Right ventricle myocardium inferior (tissue), 1 donor: ENCODE results near the gene CYP1A1. TPM values are rescaled to one million over a fixed set of nuclear protein-coding genes. Genes with fewer than 3 reads are reported as not detected.
A peak's percentile ranks its signal among the peaks of the same experiment; 100 is the strongest.
"Not testable (repeated sequence)": the region's sequence is repeated elsewhere in the genome, so short reads cannot be mapped to it uniquely, and the experiment has no call there.

Experiments used
- ATAC-seq: fragments of 200-7000 bp; cut with Tn5 transposase; one replicate; pipeline ENCODE4 v1.9.1; 2020; ENCODE audit warnings: mild to moderate bottlenecking, moderate library complexity
- DNase-seq: peaks from one replicate; pipeline ENCODE4 v3.0.0; 2021; ENCODE audit errors: missing footprints
- intact Hi-C: fragments of 100-400 bp; cut with DNase I; formaldehyde crosslinking; loops from one replicate; pipeline ENCODE4 v1.11.0; 2022
- total RNA-seq: library from RNA; stranded (reverse); fragmentation: NEBNext Ultra II Directional; extraction: Animal tissue kit (Norgen Biotek cat#: 25700); gene quantifications from one replicate; pipeline ENCODE4 v1.2.1, GENCODE V29; 2021
- donor health status: DM: no; HTN: yes; CAD: no; lungs with severe emphysema.

The CYP1A1 gene
- total RNA-seq, 1 donor from 2014 or later = 0.32 TPM

DNA sequence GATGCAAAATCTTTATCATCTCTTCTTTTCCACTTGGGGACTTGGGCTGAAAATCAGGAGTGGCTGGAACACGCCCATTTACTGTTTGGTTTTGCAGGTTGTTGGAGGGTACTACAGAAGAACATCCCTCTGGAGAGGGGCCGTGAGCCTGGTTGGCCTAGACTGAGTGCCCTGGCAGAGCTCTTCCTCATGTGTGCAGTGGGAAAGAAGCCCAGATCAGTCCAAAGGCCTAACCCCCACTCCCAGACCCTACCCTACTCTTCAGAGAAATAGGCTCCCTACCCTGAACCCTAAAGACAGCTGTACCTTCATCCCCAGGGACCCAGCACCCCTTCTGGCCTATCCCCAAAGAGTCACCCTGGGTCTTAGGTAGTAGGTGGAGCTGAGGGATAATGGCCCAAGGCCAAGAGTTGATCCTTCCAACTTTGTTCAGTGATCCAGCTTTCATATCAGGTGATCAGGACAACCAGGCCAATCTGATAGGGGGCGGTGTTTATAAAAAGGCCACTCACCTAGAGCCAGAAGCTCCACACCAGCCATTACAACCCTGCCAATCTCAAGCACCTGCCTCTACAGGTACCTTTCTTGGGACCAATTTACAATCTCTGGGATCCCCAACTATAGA, 23.1 kb upstream of the CYP1A1 start, which contains the start of gene CYP1A2:
Gene CYP1A2 (plus strand): TSS at position 524 of the 625 bp plus-strand sequence. CDS start 894 bp downstream, outside the sequence.
- DNase-seq (no peak), ATAC-seq (no peak)
- intact Hi-C loops = no loop called here

DNA sequence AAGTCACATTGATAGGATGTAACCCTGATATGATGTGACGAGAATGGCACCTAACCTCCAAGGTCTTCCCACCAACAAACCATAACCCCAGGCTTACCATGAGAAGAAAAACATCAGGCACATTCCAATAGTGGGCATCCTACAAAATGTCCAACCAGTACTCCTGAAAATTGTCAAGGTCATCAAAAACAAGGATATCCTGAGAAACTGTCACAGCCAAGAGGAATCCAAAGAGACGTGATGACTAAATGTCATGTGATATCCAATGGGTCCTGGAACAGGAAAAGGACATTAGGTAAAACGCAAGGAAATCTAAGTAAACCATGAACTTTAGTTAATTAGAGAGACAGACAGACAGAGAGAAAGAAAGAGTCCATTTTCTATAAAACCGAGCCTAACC, 21.1 kb upstream of the CYP1A1 start:
- no peak for ATAC-seq
- intact Hi-C loops = no loop called here
- no peak for DNase-seq

DNA sequence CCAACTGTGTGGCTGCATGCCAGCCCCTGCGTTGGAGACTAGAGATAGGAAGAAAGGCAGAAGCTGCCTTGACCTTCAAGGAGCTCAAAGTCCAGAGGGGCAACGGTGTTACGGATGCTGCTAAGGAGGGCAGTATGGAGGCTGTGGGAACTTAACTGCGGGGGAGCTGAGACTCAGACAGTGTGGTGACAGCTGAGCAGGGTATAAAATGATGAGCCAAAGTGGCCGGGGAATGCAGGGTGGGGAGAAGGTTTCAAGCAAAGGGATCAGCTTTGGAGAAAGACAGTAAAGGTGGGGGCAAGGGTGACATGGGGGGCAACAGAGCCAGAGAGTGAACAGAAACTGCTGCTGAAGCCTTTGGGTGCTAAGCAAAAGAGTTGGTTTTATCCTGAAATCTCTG, 17.1 kb upstream of the CYP1A1 start:
- intact Hi-C loops = no loop called here
- ATAC-seq = no peak
- DNase-seq = no peak

DNA sequence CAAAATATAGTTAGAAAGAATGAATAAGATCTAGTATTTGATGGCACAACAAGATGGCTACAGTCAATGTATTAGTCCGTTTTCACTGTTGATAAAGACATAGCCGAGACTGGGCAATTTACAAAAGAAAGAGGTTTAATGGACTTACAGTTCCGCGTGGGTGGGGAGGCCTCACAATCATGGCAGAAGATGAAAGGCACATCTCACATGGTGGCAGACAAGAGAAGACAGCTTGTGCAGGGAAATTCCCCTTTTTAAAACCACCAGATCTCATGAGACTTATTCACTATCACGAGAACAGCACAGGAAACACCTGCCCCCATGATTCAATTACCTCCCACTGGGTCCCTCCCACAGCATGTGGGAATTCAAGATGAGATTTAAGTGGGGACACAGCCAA, 12.9 kb upstream of the CYP1A1 start:
- DNase-seq, ATAC-seq, intact Hi-C loops: not testable (repeated sequence)

DNA sequence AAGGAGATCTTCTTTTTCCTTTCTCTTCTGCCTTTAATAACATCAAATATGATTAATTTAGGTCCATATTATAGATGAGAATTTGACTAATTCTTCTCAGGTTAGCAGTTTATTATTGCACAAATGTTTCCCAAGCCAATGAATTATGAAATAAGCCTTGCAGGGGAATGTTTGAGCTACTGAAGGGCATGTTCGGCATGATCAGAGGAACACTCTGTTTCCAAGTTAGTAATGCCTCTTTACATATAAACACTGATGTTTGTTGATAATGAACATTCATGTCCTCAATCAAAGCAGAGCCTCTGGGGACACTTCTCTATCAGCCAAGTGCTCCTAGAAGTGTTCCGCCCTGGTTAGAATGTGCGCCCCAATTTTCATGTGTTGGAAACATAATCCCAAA, 10.0 kb upstream of the CYP1A1 start:
- DNase-seq (no peak), ATAC-seq (no peak)
- intact Hi-C loops = no loop called here

DNA sequence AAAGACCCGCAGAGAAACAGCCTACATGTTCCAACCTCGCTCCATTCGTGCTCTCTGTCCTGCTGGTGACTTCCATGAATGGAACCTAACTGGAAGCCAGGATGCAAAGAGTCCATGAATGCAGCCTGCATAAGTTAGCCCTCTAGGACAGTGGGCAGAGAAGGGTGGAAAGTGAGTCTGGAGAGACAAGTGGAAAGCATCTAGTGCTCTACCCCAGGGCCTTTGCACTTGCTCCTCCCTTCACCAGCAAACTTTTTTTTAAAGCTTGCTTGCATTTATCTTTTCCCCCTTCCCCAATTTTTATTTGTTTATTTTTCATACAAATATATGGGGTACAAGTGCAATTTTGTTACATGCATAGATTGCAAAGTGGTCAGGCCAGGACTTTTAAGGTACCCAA, 7.9 kb upstream of the CYP1A1 start:
- intact Hi-C loops = no loop called here
- ATAC-seq (no peak), DNase-seq (no peak)

DNA sequence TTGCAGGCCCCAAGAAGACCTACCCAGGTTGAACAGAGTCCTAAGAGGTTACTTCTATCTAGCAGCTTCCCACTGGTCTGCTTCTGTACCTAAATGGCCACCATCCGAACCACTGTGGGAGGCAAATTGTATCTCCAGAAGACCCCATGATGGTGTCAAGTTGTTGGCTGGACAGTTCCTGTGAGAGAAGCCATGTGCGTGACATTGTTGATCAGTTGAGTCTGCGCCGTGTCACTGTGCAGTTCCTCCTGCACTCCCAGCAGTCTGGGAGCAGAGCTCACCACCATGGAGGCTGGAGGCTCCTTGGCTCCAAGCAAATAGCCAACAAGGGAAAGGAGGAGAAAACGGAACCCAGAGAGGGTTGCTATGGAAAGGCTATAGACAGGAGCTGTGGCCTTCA, 7.5 kb upstream of the CYP1A1 start:
- ATAC-seq (no peak), DNase-seq (no peak)
- intact Hi-C loops = no loop called here

DNA sequence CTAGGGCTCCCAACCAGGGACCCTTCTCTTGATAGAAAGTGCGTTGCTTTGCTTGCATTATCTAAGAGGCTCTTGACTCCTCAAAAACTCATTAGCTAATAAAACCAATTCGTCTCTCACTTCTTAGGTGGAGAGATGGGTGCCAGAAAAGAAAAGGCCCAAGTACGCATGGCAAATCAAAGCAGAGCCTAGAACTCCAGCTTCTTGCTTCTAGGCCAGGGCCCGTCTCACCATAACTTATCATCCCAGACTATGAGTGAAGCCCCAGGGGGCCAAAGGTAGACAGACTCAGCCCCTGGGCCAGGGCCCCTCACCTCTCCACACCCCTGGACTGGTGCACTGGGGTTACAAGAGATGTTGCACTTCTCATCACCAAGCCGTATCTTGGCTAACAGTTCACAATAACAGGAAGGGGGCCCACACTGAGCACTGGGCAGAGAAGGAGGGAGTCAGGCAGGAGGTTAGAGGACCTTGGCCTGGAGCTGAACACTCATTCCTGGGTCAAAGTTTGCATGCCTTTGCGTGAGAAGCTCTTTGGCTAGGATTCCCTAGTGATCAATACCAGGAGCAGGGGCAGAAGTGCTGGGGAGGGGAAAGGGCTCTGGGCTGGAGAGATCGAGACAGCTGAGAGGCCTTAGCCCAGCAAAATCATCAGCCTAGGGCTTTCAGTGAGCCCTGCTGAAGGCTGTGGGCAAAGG, 5.4 kb upstream of the CYP1A1 start:
- ATAC-seq (no peak), DNase-seq (no peak)
- intact Hi-C loops = no loop called here

DNA sequence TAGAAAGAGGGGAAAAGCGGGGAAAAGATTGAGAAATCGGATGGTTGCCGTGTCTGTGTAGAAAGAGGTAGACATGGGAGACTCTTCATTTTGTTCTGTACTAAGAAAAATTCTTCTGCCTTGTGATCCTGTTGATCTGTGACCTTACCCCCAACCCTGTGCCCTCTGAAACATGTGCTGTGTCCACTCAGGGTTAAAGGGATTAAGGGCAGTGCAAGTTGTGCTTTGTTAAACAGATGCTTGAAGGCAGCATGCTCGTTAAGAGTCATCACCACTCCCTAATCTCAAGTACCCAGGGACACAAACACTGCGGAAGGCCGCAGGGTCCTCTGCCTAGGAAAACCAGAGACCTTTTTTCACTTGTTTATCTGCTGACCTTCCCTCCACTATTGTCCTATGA, 4.0 kb upstream of the CYP1A1 start:
- not testable (repeated sequence) for ATAC-seq, DNase-seq
- intact Hi-C loops = loop anchor here (10.0 kb wide), 1 partner anchor 75 kb away; no protein-coding TSS in a partner anchor

DNA sequence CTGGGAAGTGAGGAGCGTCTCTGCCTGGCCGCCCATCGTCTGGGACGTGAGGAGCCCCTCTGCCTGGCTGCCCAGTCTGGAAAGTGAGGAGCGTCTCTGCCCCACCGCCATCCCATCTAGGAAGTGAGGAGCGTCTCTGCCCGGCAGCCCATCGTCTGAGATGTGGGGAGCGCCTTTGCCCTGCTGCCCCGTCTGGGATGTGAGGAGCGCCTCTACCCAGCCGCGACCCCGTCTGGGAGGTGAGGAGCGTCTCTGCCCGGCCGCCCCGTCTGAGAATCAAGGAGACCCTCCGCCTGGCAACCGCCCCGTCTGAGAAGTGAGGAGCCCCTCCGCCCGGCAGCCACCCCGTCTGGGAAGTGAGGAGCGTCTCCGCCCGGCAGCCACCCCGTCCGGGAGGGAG, 3.4 kb upstream of the CYP1A1 start:
- ATAC-seq, DNase-seq: not testable (repeated sequence)
- intact Hi-C loops = loop anchor here (10.0 kb wide), 1 partner anchor 74 kb away; no protein-coding TSS in a partner anchor

DNA sequence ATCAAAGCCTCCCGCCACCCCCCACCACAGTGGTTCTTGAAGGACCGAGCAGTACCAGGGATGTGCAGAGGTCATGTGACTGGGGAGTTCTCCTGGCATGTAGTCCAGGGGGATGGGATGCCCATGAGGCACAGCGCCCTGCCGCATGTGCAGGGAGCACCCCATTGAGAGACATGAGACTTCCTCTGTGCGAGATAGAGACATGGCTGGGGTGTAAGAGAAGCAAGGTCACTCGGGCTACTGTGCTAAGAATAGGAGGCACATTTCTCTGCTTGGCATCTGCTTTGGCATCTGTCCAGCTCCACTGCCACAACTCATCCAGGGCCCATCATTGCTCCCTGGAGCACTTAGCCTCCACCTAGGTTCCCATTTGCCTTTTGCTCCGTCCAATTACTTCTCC, 2.4 kb upstream of the CYP1A1 start:
- intact Hi-C loops = loop anchor here (10.0 kb wide), 1 partner anchor 73 kb away; no protein-coding TSS in a partner anchor
- no peak for DNase-seq
- peak; percentile 66 for ATAC-seq

DNA sequence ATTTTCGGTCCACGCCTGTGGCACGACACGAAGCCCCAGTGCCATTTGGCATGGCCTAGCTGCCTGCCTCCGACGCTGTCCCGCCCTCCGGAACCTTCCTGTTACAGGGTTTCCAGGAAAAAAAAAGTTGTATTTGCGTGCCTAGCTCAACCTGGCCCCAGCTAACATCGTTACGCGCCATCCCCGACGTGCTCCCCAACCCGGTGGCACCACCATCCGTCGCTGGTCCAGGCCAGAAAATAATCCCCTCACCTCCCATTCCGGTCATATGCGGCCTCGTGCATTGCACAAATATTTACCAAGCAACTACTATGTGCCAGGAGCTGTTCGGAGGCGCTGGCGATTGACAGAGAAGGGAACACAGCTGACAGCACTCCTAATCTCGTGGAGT, 1.4 kb upstream of the CYP1A1 start:
- intact Hi-C loops = loop anchor here (10.0 kb wide), 1 partner anchor 72 kb away; no protein-coding TSS in a partner anchor
- DNase-seq (no peak), ATAC-seq (no peak)

DNA sequence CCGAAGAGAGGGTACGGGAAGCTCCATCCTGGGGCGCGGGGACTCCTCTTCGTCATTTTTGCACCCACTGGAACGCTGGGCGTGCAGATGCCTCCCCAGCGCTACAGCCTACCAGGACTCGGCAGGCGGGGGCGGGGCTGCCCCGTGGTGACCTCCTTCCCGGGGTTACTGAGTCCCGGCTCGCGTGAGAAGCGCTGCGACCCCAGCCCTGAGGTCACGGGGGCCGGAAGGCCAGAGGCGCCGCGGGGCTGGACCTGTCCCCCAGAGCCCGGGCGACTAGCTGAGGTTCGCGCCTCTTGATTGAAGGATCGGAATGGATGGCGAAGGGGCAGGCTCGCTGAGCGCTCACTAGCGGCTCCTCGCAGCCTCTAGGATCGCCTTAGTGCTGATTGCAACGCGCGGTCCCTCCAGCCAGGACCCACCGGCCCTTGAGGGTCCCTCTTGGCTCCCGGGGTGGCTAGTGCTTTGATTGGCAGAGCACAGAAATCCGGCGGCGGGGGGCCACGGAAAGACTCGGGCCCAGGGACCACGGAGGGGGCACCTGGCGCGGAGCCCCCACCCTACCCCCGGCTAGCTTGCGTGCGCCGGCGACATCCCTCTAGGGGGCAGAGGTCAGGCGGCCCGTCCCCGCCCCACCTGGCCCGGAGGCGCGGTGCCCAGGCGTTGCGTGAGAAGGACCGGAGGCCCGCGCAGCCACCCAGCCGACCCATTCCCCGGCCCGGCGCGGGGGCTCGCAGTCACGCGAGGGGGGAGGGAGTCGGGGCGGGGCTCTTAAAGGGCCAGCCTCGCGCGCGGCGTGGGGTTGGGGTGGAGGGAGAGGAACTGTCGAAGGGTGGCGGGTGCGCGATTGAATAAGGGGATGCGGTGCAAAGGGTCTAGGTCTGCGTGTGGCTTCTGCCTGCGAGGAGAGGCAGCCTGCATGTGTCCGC, 781 bp upstream of the CYP1A1 start:
- DNase-seq (peak; percentile 86), ATAC-seq (peak; percentile 49)
- intact Hi-C loops = loop anchor here (10.0 kb wide), 1 partner anchor 71 kb away; no protein-coding TSS in a partner anchor

DNA sequence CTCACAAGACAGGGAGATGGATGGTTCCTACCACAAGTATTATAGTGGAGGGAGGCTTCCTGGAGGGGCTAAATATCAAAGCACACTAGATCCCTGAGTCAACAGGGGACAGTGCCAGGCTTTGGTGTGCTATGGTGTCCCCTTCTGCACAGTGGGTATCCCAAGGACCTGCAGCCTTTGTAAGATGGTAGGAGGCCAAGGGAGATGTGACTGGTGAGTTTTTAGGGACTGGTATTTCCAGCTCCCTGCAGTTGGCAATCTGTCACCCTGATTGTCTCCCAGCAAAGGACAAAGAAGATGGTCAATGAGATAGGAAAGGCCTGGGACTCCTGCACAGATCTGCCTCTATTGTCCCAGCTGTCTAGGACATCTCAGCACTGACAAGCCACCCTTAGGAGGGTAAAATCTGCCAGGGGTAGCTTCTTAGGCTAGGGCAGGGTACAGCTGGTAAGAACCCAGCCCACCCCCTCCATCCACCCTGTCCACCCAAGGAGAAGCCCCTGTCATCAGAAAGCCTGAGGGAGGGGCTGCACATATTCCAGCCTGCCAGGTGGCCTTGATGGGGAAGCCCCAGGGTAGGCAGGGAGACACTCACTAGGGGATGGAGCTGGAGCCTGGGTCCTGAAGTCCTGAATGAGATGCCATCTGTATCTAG, 631 bp downstream of the CYP1A1 start:
- no peak for DNase-seq
- ATAC-seq = no peak
- intact Hi-C loops = loop anchor here (10.0 kb wide), 1 partner anchor 70 kb away; no protein-coding TSS in a partner anchor

DNA sequence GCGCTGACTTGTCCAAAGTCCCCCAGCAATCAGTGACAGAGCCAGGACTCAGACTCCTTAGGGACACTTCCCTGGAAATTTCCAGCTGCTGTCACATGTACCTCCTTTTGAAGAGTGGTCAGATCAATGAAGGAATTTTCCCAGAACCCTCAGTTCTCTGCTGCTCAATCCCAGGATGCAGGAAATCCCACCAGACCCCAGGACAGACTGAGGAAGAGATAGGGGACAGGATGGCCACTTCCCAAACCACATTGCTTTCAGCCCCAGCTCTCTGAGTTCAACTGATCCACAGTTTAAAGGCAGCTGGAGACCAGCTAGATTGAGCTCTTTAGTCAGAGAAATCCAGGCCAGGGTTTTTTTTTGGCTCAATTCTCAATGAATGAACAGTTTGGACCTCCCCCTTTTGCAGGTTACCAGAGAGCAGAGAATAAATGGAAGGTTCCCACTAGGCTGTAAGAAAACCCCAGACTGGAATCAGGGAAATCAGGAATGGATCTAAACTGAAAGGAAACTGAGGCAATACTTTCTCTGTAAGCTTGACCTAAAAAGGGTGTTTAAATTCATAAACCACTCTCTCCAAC, 1.5 kb downstream of the CYP1A1 start:
- DNase-seq (no peak), ATAC-seq (no peak)
- intact Hi-C loops = loop anchor here (10.0 kb wide), 1 partner anchor 69 kb away; no protein-coding TSS in a partner anchor

DNA sequence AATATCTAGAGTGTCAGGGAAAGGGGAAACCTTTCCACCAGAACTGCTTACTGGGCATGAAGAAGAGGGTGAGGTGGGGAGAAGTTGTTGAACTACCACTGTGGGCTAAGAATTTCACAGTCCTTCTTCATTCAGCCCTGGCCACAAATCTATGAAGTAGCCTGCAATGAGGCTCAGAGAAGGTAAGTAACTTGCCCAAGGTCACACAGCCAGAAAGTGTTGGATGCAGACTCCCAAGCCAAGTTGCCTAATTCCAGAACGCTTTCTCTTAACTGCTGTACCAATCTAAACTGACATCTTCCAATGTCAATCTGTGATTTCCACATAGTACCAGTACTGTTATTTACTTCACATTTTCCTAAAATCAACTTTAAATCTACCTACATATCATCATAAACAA, 2.1 kb downstream of the CYP1A1 start:
- ATAC-seq (no peak), DNase-seq (no peak)
- intact Hi-C loops = loop anchor here (10.0 kb wide), 1 partner anchor 68 kb away; no protein-coding TSS in a partner anchor

DNA sequence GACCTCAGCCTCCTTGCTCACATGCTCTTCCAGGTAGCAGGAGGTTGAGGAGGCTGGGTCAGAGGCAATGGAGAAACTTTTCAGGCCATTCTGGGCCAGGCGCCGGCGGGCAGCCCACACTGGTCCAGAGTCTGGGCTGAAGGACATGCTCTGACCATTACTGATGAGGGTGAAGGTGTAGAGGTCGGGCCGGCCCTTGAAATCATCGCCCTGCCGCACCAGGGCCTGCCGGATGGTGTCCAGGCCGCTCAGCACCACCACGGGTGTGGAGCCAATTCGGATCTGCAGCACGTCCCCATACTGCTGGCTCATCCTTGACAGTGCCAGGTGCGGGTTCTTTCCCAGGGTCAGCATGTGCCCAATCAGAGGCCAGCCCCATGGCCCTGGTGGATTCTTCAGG, 2.7 kb downstream of the CYP1A1 start:
- DNase-seq (no peak), ATAC-seq (no peak)
- intact Hi-C loops = loop anchor here (10.0 kb wide), 1 partner anchor 68 kb away; no protein-coding TSS in a partner anchor

DNA sequence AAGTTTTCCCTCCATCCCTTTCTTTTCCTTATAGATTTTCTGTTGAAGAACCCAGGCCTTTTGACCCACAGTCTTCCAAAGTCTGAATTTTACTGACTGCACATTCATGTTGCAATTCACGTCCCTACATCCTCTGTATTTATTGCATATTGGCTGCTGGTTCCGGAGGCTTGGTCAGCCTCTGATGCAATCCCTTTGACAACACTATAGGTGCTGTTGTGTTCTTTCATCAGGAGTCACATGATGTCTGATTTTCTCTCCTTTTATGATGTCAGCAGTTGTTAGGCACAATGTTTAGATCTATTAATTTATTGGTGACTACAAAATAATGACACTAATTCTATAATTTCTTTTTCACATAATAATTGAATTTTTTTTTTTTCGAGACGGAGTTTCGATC, 8.7 kb downstream of the CYP1A1 start:
- intact Hi-C loops = no loop called here
- ATAC-seq (no peak), DNase-seq (no peak)
